Transverse colon (tissue), 4 donors: Measurements from ENCODE around the gene FLVCR2. TPM values are rescaled to one million over a fixed set of nuclear protein-coding genes. Genes with fewer than 3 reads are reported as not detected.

Source experiments
- DNase-seq: peaks from one replicate; pipeline ENCODE4 v3.0.0-alpha.2; 2019
- H3K27ac ChIP-seq, 4 donors: fragments of 200-600 bp; sonication (generic); 2 replicates each; pipeline ENCODE4 v1.5.1; 2016 to 2018; ENCODE audit warnings: inconsistent platforms in 4 of 4
- H3K27me3 ChIP-seq: fragments of 200-600 bp; sonication (generic); 2 replicates; pipeline ENCODE4 v1.5.1; 2017; ENCODE audit warnings: inconsistent platforms
- H3K36me3 ChIP-seq, 4 donors: fragments of 200-600 bp; sonication (generic); 2 replicates each; pipeline ENCODE4 v1.5.1; 2017 to 2019; ENCODE audit warnings: inconsistent platforms in 4 of 4
- H3K4me1 ChIP-seq, 4 donors: fragments of 200-600 bp; sonication (generic); 2 replicates each; pipeline ENCODE4 v1.5.1; 2017 to 2020; ENCODE audit warnings: inconsistent platforms in 4 of 4
- H3K4me3 ChIP-seq, 4 donors: fragments of 200-600 bp; sonication (generic); 1 replicate in 1 of 4; 2 replicates in 3 of 4; pipeline versions ENCODE4 v1.5.1 to v1.6.1; 2017 to 2019; ENCODE audit warnings: inconsistent platforms in 4 of 4
- H3K9me3 ChIP-seq, 2 donors: fragments of 200-600 bp; sonication (generic); 2 replicates each; pipeline ENCODE4 v1.5.1; 2017 to 2019; ENCODE audit warnings: inconsistent platforms in 2 of 2
- EP300 ChIP-seq: sonication (generic); formaldehyde crosslinking; IDR thresholded peaks from one replicate; pipeline ENCODE4 v1.6.1; 2017; ENCODE audit warnings: antibody characterized with exemption, low read depth
- POLR2A ChIP-seq: fragments of 450-650 bp; IDR thresholded peaks from one replicate; pipeline ENCODE4 v1.6.1; 2016; ENCODE audit warnings: antibody characterized with exemption, mild to moderate bottlenecking, moderate library complexity
- POLR2AphosphoS5 ChIP-seq, 3 donors: sonication (generic); formaldehyde crosslinking; IDR thresholded peaks; one replicate each; pipeline ENCODE4 v1.6.1; 2016; ENCODE audit warnings: antibody characterized with exemption in 3 of 3
- WGBS, 2 donors: methylation state at CpG; one replicate each; pipeline ENCODE4 v1.1.5; 2018; ENCODE audit warnings: low coverage in 1 of 2; 5-methylcytosine and 5-hydroxymethylcytosine counted together
- in situ Hi-C, 4 donors: fragments of 200-750 bp; cut with MboI; loops; one replicate each; pipeline versions ENCODE4 v1.15.0 to v1.15.1; 2017; ENCODE audit warnings: low sequenced_read_pairs in 3 of 4, low pct_ligation_motif_present in 1 of 4, low pct_unique_long_range_greater_than_20kb in 1 of 4
- intact Hi-C: fragments of 100-400 bp; cut with DNase I; formaldehyde crosslinking; loops from one replicate; pipeline ENCODE4 v1.15.1; 2023; ENCODE audit warnings: low total_unique reads
- total RNA-seq, 4 donors: library from RNA; depleted of rRNA; stranded (reverse); fragments of >200 nt; gene quantifications; one replicate each; pipeline ENCODE4 v1.1.0, GENCODE V29; 2016
- TF ChIP-seq, protein P1 (sequence below), 5 experiments: fragments of 200-600 bp in 3 of 5; fragments of 450-650 bp in 2 of 5; sonication (generic) in 3 of 5; IDR thresholded peaks; 1 replicate in 2 of 5; 2 replicates in 3 of 5; pipeline ENCODE4 v1.5.1; 2016 to 2017; ENCODE audit warnings: antibody characterized with exemption in 5 of 5, inconsistent platforms in 3 of 5, mild to moderate bottlenecking in 2 of 5, moderate library complexity in 1 of 5

FLVCR2 gene
- total RNA-seq, 4 donors from 2014 or later, result 6.2 to 54.5 (median 45.0) TPM

DNA sequence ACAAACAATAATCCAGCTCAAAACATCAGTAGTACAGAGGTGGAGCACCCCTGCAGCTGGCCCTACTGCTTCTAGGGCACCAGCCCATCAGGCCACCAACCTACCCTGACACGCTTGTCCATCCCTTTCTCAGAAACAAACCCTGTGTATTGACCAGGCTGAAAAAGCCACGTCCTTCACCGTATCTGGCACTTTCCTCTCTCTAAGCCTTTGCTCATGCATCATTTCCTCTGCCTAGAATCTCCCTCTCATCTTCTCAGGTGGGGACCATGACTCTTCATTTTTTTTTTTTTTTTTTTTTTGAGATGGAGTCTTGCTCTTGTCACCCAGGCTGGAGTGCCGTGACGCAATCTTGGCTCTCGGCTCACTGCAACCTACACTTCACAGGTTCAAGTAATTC, 25.3 kb upstream of the FLVCR2 start:
- no peaks in the 10 kb centered on the region for H3K36me3 ChIP-seq
- TF ChIP-seq EP300 (no peak), POLR2AphosphoS5 (IDR thresholded peaks at IDR 0.05) (no peak), POLR2A (no peak)
- TF ChIP-seq, protein P1, sequence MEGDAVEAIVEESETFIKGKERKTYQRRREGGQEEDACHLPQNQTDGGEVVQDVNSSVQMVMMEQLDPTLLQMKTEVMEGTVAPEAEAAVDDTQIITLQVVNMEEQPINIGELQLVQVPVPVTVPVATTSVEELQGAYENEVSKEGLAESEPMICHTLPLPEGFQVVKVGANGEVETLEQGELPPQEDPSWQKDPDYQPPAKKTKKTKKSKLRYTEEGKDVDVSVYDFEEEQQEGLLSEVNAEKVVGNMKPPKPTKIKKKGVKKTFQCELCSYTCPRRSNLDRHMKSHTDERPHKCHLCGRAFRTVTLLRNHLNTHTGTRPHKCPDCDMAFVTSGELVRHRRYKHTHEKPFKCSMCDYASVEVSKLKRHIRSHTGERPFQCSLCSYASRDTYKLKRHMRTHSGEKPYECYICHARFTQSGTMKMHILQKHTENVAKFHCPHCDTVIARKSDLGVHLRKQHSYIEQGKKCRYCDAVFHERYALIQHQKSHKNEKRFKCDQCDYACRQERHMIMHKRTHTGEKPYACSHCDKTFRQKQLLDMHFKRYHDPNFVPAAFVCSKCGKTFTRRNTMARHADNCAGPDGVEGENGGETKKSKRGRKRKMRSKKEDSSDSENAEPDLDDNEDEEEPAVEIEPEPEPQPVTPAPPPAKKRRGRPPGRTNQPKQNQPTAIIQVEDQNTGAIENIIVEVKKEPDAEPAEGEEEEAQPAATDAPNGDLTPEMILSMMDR (IDR thresholded peaks at IDR 0.05), result no peak
- peaks cover 0 to 17% (median 0%) of the 10 kb centered on the region in 4 donors for H3K4me1 ChIP-seq
- no peak overlapping the region for H3K27ac ChIP-seq
- H3K9me3 ChIP-seq, result no peaks in the 10 kb centered on the region
- no peak overlapping the region for H3K4me3 ChIP-seq
- intact Hi-C loops, result no loop called here
- no peaks in the 10 kb centered on the region for H3K27me3 ChIP-seq
- DNase-seq, result no peak
- 94 to 100% methylated on average over 2 to 6 of the region's 6 CpGs for WGBS, 2 donors
- in situ Hi-C loops, result no loop called here

DNA sequence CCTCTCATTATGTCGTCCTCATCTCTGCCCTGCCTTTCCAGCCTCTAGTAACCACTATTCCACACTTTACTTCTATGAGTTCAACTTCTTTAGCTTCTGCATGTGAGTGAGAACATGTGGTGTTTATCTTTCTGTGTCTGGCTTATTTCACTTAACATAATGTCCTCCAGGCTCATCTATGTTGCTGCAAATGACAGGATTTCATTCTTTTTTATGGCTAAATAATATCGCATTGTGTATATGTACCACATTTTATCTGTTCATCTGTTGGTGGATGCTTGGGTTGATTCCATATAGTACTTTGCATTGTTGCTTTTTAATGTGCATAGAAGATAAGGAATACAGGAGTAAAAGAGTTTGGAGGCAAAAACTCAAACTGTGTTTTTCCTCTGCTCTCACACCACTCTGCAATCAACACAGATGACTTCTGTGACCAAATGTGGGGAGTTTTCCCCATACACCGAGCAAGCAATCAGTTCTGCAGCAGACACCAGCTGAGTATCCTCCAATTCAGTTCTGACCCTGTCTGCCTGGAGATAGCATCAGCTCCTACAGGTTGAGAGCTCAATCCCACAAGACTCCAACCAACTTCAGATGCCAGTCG, 24.6 kb upstream of the FLVCR2 start:
- intact Hi-C loops (no loop called here), in situ Hi-C loops (no loop called here)
- H3K9me3 ChIP-seq, result no peaks in the 10 kb centered on the region
- no peak for DNase-seq
- WGBS, 2 donors, result 59 to 63% methylated on average over 3 to 4 of the region's 4 CpGs
- H3K4me1 ChIP-seq, result peaks cover 0 to 10% (median 0%) of the 10 kb centered on the region in 4 donors
- peak in 2 of 3 donors; percentile 22 to 51 for TF ChIP-seq POLR2AphosphoS5 (IDR thresholded peaks at IDR 0.05)
- TF ChIP-seq POLR2A, result no peak
- TF ChIP-seq, protein P1 (IDR thresholded peaks at IDR 0.05), result no peak
- no peaks in the 10 kb centered on the region for H3K27me3 ChIP-seq
- no peak overlapping the region for H3K27ac ChIP-seq
- no peaks in the 10 kb centered on the region for H3K36me3 ChIP-seq
- no peak overlapping the region for H3K4me3 ChIP-seq

DNA sequence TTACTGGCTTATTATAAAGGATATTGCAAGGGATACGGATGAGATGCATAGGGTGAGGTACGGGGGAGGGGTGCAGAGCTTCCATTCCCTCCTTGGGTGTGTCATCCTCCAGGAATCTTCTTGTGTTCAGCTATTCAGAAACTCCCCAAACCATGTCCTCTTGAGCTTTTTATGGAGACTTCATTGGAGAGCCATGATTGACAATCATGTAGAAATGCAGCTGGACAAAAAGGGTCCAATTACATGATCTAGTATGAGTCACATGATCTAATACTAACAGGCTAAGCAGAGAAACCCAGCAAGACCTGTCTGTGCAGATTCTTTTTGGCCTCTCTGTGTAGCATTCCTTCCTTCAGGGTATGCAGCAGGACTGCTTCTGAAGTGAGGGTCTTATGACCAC, 23.9 kb upstream of the FLVCR2 start:
- intact Hi-C loops, result no loop called here
- Histone ChIP-seq H3K27me3 (no peaks in the 10 kb centered on the region), H3K27ac (no peak overlapping the region), H3K4me3 (no peak overlapping the region), H3K9me3 (no peaks in the 10 kb centered on the region), H3K4me1 (peaks cover 0 to 6% (median 0%) of the 10 kb centered on the region in 4 donors), H3K36me3 (no peaks in the 10 kb centered on the region)
- in situ Hi-C loops, result no loop called here
- 0 to 44% methylated on average over 1 to 2 of the region's 2 CpGs for WGBS, 2 donors
- TF ChIP-seq, protein P1 (IDR thresholded peaks at IDR 0.05), result no peak
- TF ChIP-seq POLR2AphosphoS5 (IDR thresholded peaks at IDR 0.05) (no peak), POLR2A (no peak), EP300 (no peak)
- DNase-seq, result no peak

DNA sequence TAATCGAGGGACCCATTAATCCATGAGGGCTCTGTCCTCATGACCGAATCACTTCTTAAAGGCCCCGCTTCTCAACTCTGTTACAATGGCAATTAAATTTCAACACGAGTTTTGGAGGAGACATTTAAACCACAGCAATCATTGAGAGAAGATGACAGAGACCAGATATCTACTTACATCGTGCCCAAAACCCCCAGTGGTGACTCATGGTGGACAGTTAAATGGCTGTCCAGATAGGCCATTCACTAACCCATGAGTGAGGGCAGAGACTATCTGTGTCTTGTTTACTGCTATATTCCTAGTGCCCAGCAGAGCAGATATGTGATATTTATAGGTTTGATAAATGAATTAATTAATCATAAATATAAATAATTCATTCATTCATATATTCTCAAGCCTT, 20.0 kb upstream of the FLVCR2 start:
- intact Hi-C loops (no loop called here), in situ Hi-C loops (no loop called here)
- no peak overlapping the region for H3K27ac ChIP-seq
- TF ChIP-seq, protein P1 (IDR thresholded peaks at IDR 0.05), result no peak
- TF ChIP-seq POLR2A, result no peak
- TF ChIP-seq EP300, result no peak
- no peak for TF ChIP-seq POLR2AphosphoS5 (IDR thresholded peaks at IDR 0.05)
- 75 to 80% methylated on average over 4 to 5 of the region's 5 CpGs for WGBS, 2 donors
- DNase-seq, result no peak
- H3K9me3 ChIP-seq, result no peaks in the 10 kb centered on the region
- no peaks in the 10 kb centered on the region for H3K36me3 ChIP-seq
- H3K4me3 ChIP-seq, result no peak overlapping the region
- H3K27me3 ChIP-seq, result no peaks in the 10 kb centered on the region
- peaks cover 0 to 7% (median 3%) of the 10 kb centered on the region in 4 donors for H3K4me1 ChIP-seq
